HG02943 (cell line): ENCODE data around the gene CEP164.
"Not testable (repeated sequence)": the region's sequence is repeated elsewhere in the genome, so short reads cannot be mapped to it uniquely, and the experiment has no call there.

ENCODE experiments used
- ATAC-seq: cut with Tn5 transposase; IDR thresholded peaks from one replicate; pipeline ENCODE4 v1.9.1; 2021; ENCODE audit warnings: mild to moderate bottlenecking, low read depth, moderate library complexity; ENCODE audit not compliant: unreplicated experiment

The CEP164 gene

GRCh38 chr11:117303646-117304315, 23.9 kb upstream of the CEP164 start:
- ATAC-seq = no peak

GRCh38 chr11:117305145-117305544, 22.5 kb upstream of the CEP164 start:
- no peak for ATAC-seq

- no peak for ATAC-seq
These were observed 18.3 kb upstream of the CEP164 start for GRCh38 chr11:117309310-117309709.

- no peak for ATAC-seq
These were observed 14.6 kb upstream of the CEP164 start for GRCh38 chr11:117313091-117313490.

- ATAC-seq = no peak
These were observed 13.6 kb upstream of the CEP164 start for GRCh38 chr11:117313828-117314768.

GRCh38 chr11:117314840-117315239, 12.8 kb upstream of the CEP164 start:
- no peak for ATAC-seq

GRCh38 chr11:117315285-117316196, 12.1 kb upstream of the CEP164 start:
- no peak for ATAC-seq

GRCh38 chr11:117316197-117316961, 11.3 kb upstream of the CEP164 start, which contains the start of gene BACE1:
Gene BACE1, minus strand, starts transcription at chr11:117316256. Its CDS starts 461 bp downstream, at chr11:117315795.
- no peak for ATAC-seq

GRCh38 chr11:117318738-117319137, 8.9 kb upstream of the CEP164 start:
- no peak for ATAC-seq

- no peak for ATAC-seq
These were observed 8.3 kb upstream of the CEP164 start for GRCh38 chr11:117319214-117319840.

GRCh38 chr11:117327255-117327566, 443 bp upstream of the CEP164 start:
- ATAC-seq = not testable (repeated sequence)

GRCh38 chr11:117328375-117329010, 839 bp downstream of the CEP164 start:
- ATAC-seq = peak; percentile 17

- no peak for ATAC-seq
These were observed 5.2 kb downstream of the CEP164 start for GRCh38 chr11:117332843-117333242.

GRCh38 chr11:117333917-117334316, 6.3 kb downstream of the CEP164 start:
- no peak for ATAC-seq

GRCh38 chr11:117334896-117335295, 7.2 kb downstream of the CEP164 start:
- ATAC-seq = no peak

- ATAC-seq = no peak
These were observed 7.7 kb downstream of the CEP164 start for GRCh38 chr11:117335399-117335798.

- ATAC-seq = no peak
These were observed 9.4 kb downstream of the CEP164 start for GRCh38 chr11:117337076-117337475.

- no peak for ATAC-seq
These were observed 17.4 kb downstream of the CEP164 start for GRCh38 chr11:117345039-117345438.

GRCh38 chr11:117354550-117354949, 26.9 kb downstream of the CEP164 start:
- ATAC-seq = no peak
